A549 (cell line): ENCODE data around the gene TM2D3.

Experiments used
- CHD2 ChIP-seq: fragments of 150-350 bp; IDR thresholded peaks from 2 replicates; pipeline ENCODE4 v1.6.1; 2014; ENCODE audit warnings: low read length; ENCODE audit not compliant: partially characterized antibody
- JUNB ChIP-seq: fragments of >200 bp; sonication (Bioruptor Twin); formaldehyde crosslinking; IDR thresholded peaks from 2 replicates; pipeline ENCODE4 v1.6.1; 2016
- NR3C1 ChIP-seq: fragments of >200 bp; sonication (Bioruptor Twin); formaldehyde crosslinking; IDR thresholded peaks from 3 replicates; pipeline ENCODE4 v1.6.1; 2017
- SREBF2 ChIP-seq: fragments of 450-650 bp; IDR thresholded peaks from 2 replicates; pipeline ENCODE4 v1.6.1; 2014; ENCODE audit warnings: mild to moderate bottlenecking, moderate library complexity
- ZSCAN20 ChIP-seq: fragments of 250-450 bp; sonication (Bioruptor Pico); IDR thresholded peaks from 2 replicates; pipeline ENCODE4 v1.8.0; 2022; ENCODE audit warnings: mild to moderate bottlenecking, moderate library complexity
- TF ChIP-seq, protein P1 (sequence below): fragments of >200 bp; sonication (Bioruptor Twin); formaldehyde crosslinking; IDR thresholded peaks from 3 replicates; pipeline ENCODE4 v1.5.1; 2016

DNA sequence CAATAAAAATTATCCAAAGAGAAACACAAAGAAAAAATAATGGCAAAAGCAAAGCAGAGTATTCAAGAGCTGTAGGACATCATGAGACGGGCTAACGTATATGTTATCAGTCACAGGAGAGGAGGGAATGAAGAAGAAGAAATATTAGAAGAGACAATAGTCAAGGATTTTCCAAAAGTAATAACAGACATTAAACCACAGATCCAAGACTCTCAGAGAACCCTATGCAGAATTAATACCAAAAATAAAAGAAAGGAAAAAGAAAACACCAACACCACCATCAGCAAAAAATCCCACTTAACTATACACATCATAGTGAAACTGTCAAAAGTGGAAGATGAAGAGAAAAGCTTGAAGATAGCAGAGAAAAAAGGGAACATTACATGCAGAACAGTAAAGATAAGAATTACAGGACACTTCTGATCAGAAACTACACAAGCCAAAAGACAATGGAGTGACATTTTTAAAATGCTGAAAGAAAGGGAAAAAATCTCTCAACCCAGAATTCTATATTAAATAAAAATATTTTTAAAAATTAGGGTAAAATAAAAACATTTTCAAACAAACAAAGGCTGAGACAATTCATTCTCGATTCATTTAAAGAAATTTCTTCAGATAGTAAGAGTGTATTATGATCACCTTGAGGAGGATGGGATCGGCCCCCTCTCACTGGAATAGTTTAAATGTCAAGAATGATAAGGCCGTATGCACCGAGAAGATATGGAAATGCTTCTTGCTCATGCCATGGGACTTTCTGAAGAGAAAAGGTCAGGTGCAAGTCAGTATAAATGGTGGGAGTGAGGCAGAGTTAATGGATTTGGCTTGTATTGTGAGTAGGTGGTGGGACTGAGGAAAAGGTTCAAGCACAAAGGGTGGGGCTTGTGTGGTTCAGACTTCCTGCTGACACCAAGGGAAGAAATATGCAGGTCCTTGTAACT lies 28.5 kb downstream of the TM2D3 start:
- TF ChIP-seq, protein P1, sequence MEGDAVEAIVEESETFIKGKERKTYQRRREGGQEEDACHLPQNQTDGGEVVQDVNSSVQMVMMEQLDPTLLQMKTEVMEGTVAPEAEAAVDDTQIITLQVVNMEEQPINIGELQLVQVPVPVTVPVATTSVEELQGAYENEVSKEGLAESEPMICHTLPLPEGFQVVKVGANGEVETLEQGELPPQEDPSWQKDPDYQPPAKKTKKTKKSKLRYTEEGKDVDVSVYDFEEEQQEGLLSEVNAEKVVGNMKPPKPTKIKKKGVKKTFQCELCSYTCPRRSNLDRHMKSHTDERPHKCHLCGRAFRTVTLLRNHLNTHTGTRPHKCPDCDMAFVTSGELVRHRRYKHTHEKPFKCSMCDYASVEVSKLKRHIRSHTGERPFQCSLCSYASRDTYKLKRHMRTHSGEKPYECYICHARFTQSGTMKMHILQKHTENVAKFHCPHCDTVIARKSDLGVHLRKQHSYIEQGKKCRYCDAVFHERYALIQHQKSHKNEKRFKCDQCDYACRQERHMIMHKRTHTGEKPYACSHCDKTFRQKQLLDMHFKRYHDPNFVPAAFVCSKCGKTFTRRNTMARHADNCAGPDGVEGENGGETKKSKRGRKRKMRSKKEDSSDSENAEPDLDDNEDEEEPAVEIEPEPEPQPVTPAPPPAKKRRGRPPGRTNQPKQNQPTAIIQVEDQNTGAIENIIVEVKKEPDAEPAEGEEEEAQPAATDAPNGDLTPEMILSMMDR, result no peak
- TF ChIP-seq CHD2 (no peak), JUNB (no peak), NR3C1 (no peak), ZSCAN20 (CRISPR knock-in tag) (no peak), SREBF2 (no peak)
